A549 (cell line): ENCODE data around the gene TMEM229A.

Experiments
- CEBPB ChIP-seq, 2 experiments: fragments of >200 bp in 1 of 2; sonication (Bioruptor Twin) in 1 of 2; formaldehyde crosslinking in 1 of 2; IDR thresholded peaks; 2 replicates each; pipeline ENCODE4 v1.6.1; 2012 to 2016
- CTCF ChIP-seq: fragments of >200 bp; sonication (Bioruptor Twin); formaldehyde crosslinking; IDR thresholded peaks from 3 replicates; pipeline ENCODE4 v1.5.1; 2016
- EP300 ChIP-seq, 2 experiments: fragments of >200 bp; sonication (Bioruptor Twin); formaldehyde crosslinking; IDR thresholded peaks; 2 replicates in 1 of 2; 3 replicates in 1 of 2; pipeline ENCODE4 v1.6.1; 2016 to 2017
- JUNB ChIP-seq: fragments of >200 bp; sonication (Bioruptor Twin); formaldehyde crosslinking; IDR thresholded peaks from 2 replicates; pipeline ENCODE4 v1.6.1; 2016
- PHF8 ChIP-seq: fragments of 200-600 bp; sonication (generic); IDR thresholded peaks from 2 replicates; pipeline ENCODE4 v1.6.1; 2016; ENCODE audit warnings: low read depth, mild to moderate bottlenecking, antibody characterized with exemption, moderate library complexity, borderline replicate concordance
- POLR2A ChIP-seq: IDR thresholded peaks from 2 replicates; pipeline ENCODE4 v1.6.1; 2012; ENCODE audit warnings: mild to moderate bottlenecking, low read length
- SMC3 ChIP-seq: fragments of >200 bp; sonication (Bioruptor Twin); formaldehyde crosslinking; IDR thresholded peaks from 3 replicates; pipeline ENCODE4 v1.6.1; 2018; ENCODE audit warnings: inconsistent platforms

- TF ChIP-seq SMC3 (no peak), POLR2A (no peak), CTCF (no peak), EP300 (IDR thresholded peaks at IDR 0.05) (no peak), CEBPB (IDR thresholded peaks at IDR 0.05) (no peak), JUNB (no peak), PHF8 (no peak)
Measured at GRCh38 chr7:124057872-124058271, 25.0 kb upstream of the TMEM229A start.
